DOHH2 (cell line): Measurements from ENCODE around the gene RBMS3.

Source experiments
- CTCF ChIP-seq: fragments of 200-600 bp; sonication (generic); IDR thresholded peaks from one replicate; pipeline ENCODE4 v1.5.1; 2014; ENCODE audit warnings: antibody characterized with exemption, mild to moderate bottlenecking, low read depth, low read length; ENCODE audit not compliant: poor library complexity, severe bottlenecking
- EZH2phosphoT487 ChIP-seq: fragments of 200-600 bp; sonication (generic); IDR thresholded peaks from 2 replicates; pipeline ENCODE4 v1.6.1; 2017; ENCODE audit warnings: borderline replicate concordance, mild to moderate bottlenecking, antibody characterized with exemption, low read length, moderate library complexity, mixed read lengths

- no peak for TF ChIP-seq EZH2phosphoT487
- no peak for TF ChIP-seq CTCF
Measured at GRCh38 chr3:29293421-29293820, 12.6 kb downstream of the RBMS3 start.
